Measurements from ENCODE around the gene CCDC43. TPM values are rescaled to one million over a fixed set of nuclear protein-coding genes. Genes with fewer than 3 reads are reported as not detected.

CCDC43 gene
- total RNA-seq, 1 experiment from 2014 or later = 16.0 TPM

- POLR2A ChIA-PET = no interaction called here
- no peak for ATAC-seq
- Histone ChIP-seq H3K36me3 (ENCODE audit: control insufficient read depth, insufficient read depth, low read length) (no peaks in the 10 kb centered on the region), H3K4me3 (ENCODE audit: low read depth in 2 of 2, low read length in 2 of 2) (no peak overlapping the region), H3K4me1 (ENCODE audit: control insufficient read depth, insufficient read depth, low read length) (no peaks in the 10 kb centered on the region), H3K27me3 (ENCODE audit: control insufficient read depth, insufficient read depth, low read length) (no peaks in the 10 kb centered on the region), H3K9me3 (ENCODE audit: control insufficient read depth, insufficient read depth, low read depth, low read length) (no peaks in the 10 kb centered on the region), H3K27ac (ENCODE audit: low read length) (no peak overlapping the region)
- in situ Hi-C loops (cut with HindIII; ENCODE audit: low pct_unique_long_range_greater_than_20kb, low sequenced_read_pairs) = no loop called here
- no peak for TF ChIP-seq POLR2AphosphoS5 (IDR thresholded peaks at IDR 0.05; ENCODE audit: low read depth, low read length)
- TF ChIP-seq REST (IDR thresholded peaks at IDR 0.05; ENCODE audit: insufficient read depth in 1 of 2, low read depth in 2 of 2, low read length in 1 of 2) = no peak
- CTCF ChIA-PET = no interaction called here
- no TSS peak for BruUV-seq (replicated peaks)
- DNase-seq (ENCODE audit: low read depth, low spot score) = no peak
- intact Hi-C loops (cut with micrococcal nuclease; ENCODE audit: unreplicated experiment) = no loop called here
These were observed 36.2 kb downstream of the CCDC43 start for GRCh38 chr17:44653384-44653783.

- in situ Hi-C loops (cut with HindIII; ENCODE audit: low pct_unique_long_range_greater_than_20kb, low sequenced_read_pairs) (no loop called here), intact Hi-C loops (cut with micrococcal nuclease; ENCODE audit: unreplicated experiment) (no loop called here)
- ATAC-seq (no peak), DNase-seq (ENCODE audit: low read depth, low spot score) (no peak)
- CTCF ChIA-PET = no interaction called here
- Histone ChIP-seq H3K9me3 (ENCODE audit: control insufficient read depth, insufficient read depth, low read depth, low read length) (no peaks in the 10 kb centered on the region), H3K4me1 (ENCODE audit: control insufficient read depth, insufficient read depth, low read length) (no peaks in the 10 kb centered on the region), H3K27me3 (ENCODE audit: control insufficient read depth, insufficient read depth, low read length) (no peaks in the 10 kb centered on the region), H3K4me3 (ENCODE audit: low read depth in 2 of 2, low read length in 2 of 2) (no peak overlapping the region), H3K36me3 (ENCODE audit: control insufficient read depth, insufficient read depth, low read length) (no peaks in the 10 kb centered on the region), H3K27ac (ENCODE audit: low read length) (no peak overlapping the region)
- BruUV-seq (replicated peaks) = no TSS peak
- POLR2A ChIA-PET = no interaction called here
- TF ChIP-seq REST (IDR thresholded peaks at IDR 0.05; ENCODE audit: insufficient read depth in 1 of 2, low read depth in 2 of 2, low read length in 1 of 2) (no peak), POLR2AphosphoS5 (IDR thresholded peaks at IDR 0.05; ENCODE audit: low read depth, low read length) (no peak)
These were observed 36.8 kb downstream of the CCDC43 start for GRCh38 chr17:44652727-44653126.

GRCh38 chr17:44651228-44651627 lies 38.3 kb downstream of the CCDC43 start:
- in situ Hi-C loops (cut with HindIII; ENCODE audit: low pct_unique_long_range_greater_than_20kb, low sequenced_read_pairs) = no loop called here
- BruUV-seq (replicated peaks) = no TSS peak
- CTCF ChIA-PET = no interaction called here

More at GRCh38 chr17:44651228-44651627, 38.3 kb downstream of the CCDC43 start:
- H3K27ac ChIP-seq (ENCODE audit: low read length) = no peak overlapping the region
- no peaks in the 10 kb centered on the region for H3K9me3 ChIP-seq (ENCODE audit: control insufficient read depth, insufficient read depth, low read depth, low read length)
- H3K4me3 ChIP-seq (ENCODE audit: low read depth in 2 of 2, low read length in 2 of 2) = no peak overlapping the region
- ATAC-seq (no peak), DNase-seq (ENCODE audit: low read depth, low spot score) (no peak)
- H3K36me3 ChIP-seq (ENCODE audit: control insufficient read depth, insufficient read depth, low read length) = no peaks in the 10 kb centered on the region
- no peaks in the 10 kb centered on the region for H3K4me1 ChIP-seq (ENCODE audit: control insufficient read depth, insufficient read depth, low read length)
- intact Hi-C loops (cut with micrococcal nuclease; ENCODE audit: unreplicated experiment) = no loop called here
- TF ChIP-seq REST (IDR thresholded peaks at IDR 0.05; ENCODE audit: insufficient read depth in 1 of 2, low read depth in 2 of 2, low read length in 1 of 2) = no peak
- no peak for TF ChIP-seq SIN3A (IDR thresholded peaks at IDR 0.05; ENCODE audit: borderline replicate concordance, insufficient read depth, low read depth, low read length)
- no peak for TF ChIP-seq POLR2AphosphoS5 (IDR thresholded peaks at IDR 0.05; ENCODE audit: low read depth, low read length)
- no peak for TF ChIP-seq CTCF (IDR thresholded peaks at IDR 0.05)
- TF ChIP-seq TCF7L2 (IDR thresholded peaks at IDR 0.05; ENCODE audit: low read depth, low read length) = no peak
- POLR2A ChIA-PET = no interaction called here
- no peaks in the 10 kb centered on the region for H3K27me3 ChIP-seq (ENCODE audit: control insufficient read depth, insufficient read depth, low read length)
